ENCODE results near the gene SF3A2. TPM values are rescaled to one million over a fixed set of nuclear protein-coding genes. Genes with fewer than 3 reads are reported as not detected.
"Not testable (repeated sequence)": the region's sequence is repeated elsewhere in the genome, so short reads cannot be mapped to it uniquely, and the experiment has no call there.

SF3A2 gene
- total and polyA plus RNA-seq, 9 donors = 23.8 to 89.9 (median 73.6) TPM

DNA sequence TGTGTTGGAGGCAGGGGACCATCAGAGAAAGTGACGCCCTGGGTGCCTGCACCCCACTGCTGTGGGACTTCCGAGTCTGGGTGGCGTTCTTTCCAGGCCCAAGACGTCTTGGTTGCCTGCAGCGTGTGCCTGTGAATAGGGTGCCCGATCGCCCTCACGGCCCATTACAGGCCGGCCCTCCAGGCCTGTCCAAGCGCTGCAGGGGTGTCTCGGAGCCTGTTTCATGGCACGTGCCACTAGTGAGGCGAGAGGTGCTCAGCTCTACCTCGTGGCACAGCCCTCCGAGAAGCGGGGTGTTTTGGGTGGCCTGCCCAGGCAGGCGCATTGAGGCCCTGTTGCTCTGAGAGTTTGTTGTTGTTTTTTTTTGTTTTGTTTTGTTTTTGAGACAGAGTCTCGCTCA is 42.8 kb upstream of the SF3A2 start:
- Histone ChIP-seq H3K4me3 (ENCODE audit: low read length) (no peak overlapping the region), H3K36me3 (ENCODE audit: control insufficient read depth, insufficient read depth, low read length) (peaks cover 93% of the 10 kb centered on the region), H3K9me3 (replicated peaks; ENCODE audit: control insufficient read depth, low read depth, low read length) (no peaks in the 10 kb centered on the region), H3K27ac (ENCODE audit: low read length) (no peak overlapping the region), H3K27me3 (ENCODE audit: control insufficient read depth, insufficient read depth, low read length) (no peaks in the 10 kb centered on the region), H3K4me1 (ENCODE audit: control insufficient read depth, insufficient read depth, low read length) (peaks cover 22% of the 10 kb centered on the region)
- DNase-seq = no peak
- WGBS (ENCODE audit: insufficient coverage) = 95% methylated on average over 17 of the region's 18 CpGs

DNA sequence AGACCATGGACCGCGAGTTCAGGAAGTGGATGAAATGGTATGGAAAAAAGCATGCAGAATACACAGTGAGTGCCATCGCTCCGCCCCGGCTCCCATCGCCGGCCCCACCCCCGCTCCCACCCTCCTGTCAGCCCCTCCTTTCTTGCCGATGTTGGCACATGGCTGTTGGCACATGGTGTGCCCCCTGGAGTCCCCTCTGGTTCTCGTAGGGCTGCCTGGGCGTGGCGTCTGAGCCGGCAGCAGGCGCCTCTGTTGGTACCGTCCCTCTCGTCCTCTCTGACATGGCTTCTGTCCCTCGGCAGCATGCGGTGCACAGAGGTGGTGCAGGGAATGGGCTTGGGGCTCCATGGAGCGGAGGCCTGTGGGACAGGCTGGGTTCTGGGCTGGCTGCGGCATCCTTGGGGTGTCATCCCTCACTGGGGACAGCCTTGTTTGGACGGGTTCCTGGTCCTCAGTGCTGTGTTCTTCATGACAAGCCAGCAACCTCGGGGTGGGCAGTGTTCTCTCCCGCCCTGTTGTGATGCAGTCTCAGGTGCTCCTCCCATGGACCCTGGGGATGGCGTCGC is 42.0 kb upstream of the SF3A2 start:
- no peak for DNase-seq
- WGBS (ENCODE audit: insufficient coverage) = 89% methylated on average over 23 of the region's 25 CpGs
- H3K27ac ChIP-seq (ENCODE audit: low read length) = no peak overlapping the region
- H3K27me3 ChIP-seq (ENCODE audit: control insufficient read depth, insufficient read depth, low read length) = no peaks in the 10 kb centered on the region
- H3K9me3 ChIP-seq (replicated peaks; ENCODE audit: control insufficient read depth, low read depth, low read length) = no peaks in the 10 kb centered on the region
- no peak overlapping the region for H3K4me3 ChIP-seq (ENCODE audit: low read length)
- peaks cover 21% of the 10 kb centered on the region for H3K4me1 ChIP-seq (ENCODE audit: control insufficient read depth, insufficient read depth, low read length)
- peaks cover 88% of the 10 kb centered on the region for H3K36me3 ChIP-seq (ENCODE audit: control insufficient read depth, insufficient read depth, low read length)

DNA sequence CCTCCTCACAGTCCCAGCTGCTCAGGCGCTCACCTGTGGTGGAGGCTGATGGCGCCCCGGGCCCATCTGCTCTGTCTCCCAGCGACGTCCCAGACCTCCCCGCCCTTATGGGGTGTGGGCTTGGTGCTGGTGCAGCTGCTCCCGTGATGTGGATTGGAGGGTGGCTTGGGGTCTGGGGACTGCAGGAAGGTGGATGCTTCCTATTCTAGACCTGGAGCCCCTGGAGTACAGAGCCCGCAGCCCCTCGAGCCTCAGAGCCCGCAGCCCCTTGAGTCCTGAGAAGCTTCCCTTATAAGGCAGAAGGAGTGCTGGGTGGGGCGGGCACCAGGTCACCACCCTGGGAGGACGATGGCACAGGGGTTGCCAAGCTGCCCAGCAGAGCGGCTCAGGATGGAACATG is 41.3 kb upstream of the SF3A2 start:
- no peak overlapping the region for H3K4me3 ChIP-seq (ENCODE audit: low read length)
- peaks cover 21% of the 10 kb centered on the region for H3K4me1 ChIP-seq (ENCODE audit: control insufficient read depth, insufficient read depth, low read length)
- no peak overlapping the region for H3K27ac ChIP-seq (ENCODE audit: low read length)
- peaks cover 88% of the 10 kb centered on the region for H3K36me3 ChIP-seq (ENCODE audit: control insufficient read depth, insufficient read depth, low read length)
- 95% methylated on average over 8 of the region's 13 CpGs for WGBS (ENCODE audit: insufficient coverage)
- no peaks in the 10 kb centered on the region for H3K9me3 ChIP-seq (replicated peaks; ENCODE audit: control insufficient read depth, low read depth, low read length)
- no peaks in the 10 kb centered on the region for H3K27me3 ChIP-seq (ENCODE audit: control insufficient read depth, insufficient read depth, low read length)
- DNase-seq = no peak

DNA sequence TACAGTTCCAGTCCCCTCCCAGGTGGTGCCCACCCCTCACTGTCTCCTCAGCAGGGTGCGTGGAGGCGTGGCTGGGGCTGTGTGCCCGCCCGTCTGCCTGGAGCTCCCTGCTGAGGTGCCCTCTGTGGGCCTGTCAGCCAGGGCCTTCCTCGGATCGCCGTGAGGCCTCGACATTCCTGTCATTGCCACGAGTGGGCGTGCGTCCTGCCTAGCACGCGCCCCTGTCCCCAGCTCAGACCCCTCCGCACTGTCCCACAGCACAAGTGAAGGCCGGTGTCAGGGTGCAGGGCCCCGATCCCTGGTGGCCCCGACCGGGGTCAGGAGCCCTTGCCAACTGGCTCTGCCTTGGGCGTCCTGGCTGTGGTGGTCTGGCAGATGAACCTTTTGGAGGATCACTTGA is 40.7 kb upstream of the SF3A2 start:
- Histone ChIP-seq H3K36me3 (ENCODE audit: control insufficient read depth, insufficient read depth, low read length) (peaks cover 83% of the 10 kb centered on the region), H3K9me3 (replicated peaks; ENCODE audit: control insufficient read depth, low read depth, low read length) (no peaks in the 10 kb centered on the region), H3K4me3 (ENCODE audit: low read length) (no peak overlapping the region), H3K27me3 (ENCODE audit: control insufficient read depth, insufficient read depth, low read length) (no peaks in the 10 kb centered on the region), H3K4me1 (ENCODE audit: control insufficient read depth, insufficient read depth, low read length) (peaks cover 19% of the 10 kb centered on the region), H3K27ac (ENCODE audit: low read length) (no peak overlapping the region)
- 93% methylated on average over 17 of the region's 19 CpGs for whole genome bisulfite sequencing (ENCODE audit: insufficient coverage)
- DNase-seq = no peak

DNA sequence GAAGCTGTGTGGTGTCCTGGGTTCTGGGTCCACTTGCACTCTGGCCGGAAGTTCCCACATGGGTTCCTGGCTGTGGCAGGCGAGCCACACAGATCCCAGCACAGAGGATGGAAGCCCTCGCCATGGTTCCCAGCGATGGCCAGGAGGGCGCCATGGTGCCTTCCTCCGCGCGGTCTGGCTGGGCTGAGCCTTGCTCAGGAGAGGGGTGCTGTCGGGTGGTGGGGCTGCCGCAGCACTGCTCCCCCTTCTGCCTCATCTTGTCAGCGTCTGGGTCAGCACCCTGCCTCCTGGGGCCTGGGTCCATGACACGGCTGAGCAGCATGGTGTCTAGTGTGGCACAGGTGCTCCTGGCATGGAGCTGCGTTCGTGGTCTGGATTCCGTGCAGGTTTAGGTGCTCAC is 39.4 kb upstream of the SF3A2 start:
- peaks cover 81% of the 10 kb centered on the region for H3K36me3 ChIP-seq (ENCODE audit: control insufficient read depth, insufficient read depth, low read length)

DNA sequence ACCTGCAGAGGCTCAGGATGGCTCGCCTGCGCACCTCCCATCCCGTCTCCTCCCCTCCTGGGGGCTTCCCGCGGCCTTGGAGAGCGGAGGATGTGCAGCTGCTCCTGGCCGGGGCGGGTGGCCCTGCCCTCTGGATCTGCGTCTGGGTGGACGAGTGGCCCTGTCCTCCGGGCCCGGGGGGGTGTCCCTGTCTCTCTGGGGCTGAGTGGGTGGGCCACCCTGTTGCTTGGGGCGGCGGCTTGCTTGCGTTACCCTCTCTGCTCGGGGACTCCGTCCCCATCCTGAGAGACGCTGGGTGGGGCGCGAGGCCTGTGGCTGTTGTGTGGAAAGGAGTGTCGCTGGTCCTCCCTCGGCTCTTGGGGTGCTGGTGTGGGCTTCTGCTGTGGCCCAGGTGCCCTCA is 38.3 kb upstream of the SF3A2 start:
- Histone ChIP-seq H3K4me3 (ENCODE audit: low read length) (no peak overlapping the region), H3K4me1 (ENCODE audit: control insufficient read depth, insufficient read depth, low read length) (peaks cover 19% of the 10 kb centered on the region), H3K27ac (ENCODE audit: low read length) (no peak overlapping the region), H3K36me3 (ENCODE audit: control insufficient read depth, insufficient read depth, low read length) (peaks cover 79% of the 10 kb centered on the region), H3K27me3 (ENCODE audit: control insufficient read depth, insufficient read depth, low read length) (no peaks in the 10 kb centered on the region), H3K9me3 (replicated peaks; ENCODE audit: control insufficient read depth, low read depth, low read length) (no peaks in the 10 kb centered on the region)
- DNase-seq = no peak
- WGBS (ENCODE audit: insufficient coverage) = 80% methylated on average over 10 of the region's 22 CpGs

More for the DNA sequence above, 39.4 kb upstream of the SF3A2 start:
- Histone ChIP-seq H3K27ac (ENCODE audit: low read length) (no peak overlapping the region), H3K27me3 (ENCODE audit: control insufficient read depth, insufficient read depth, low read length) (no peaks in the 10 kb centered on the region), H3K4me3 (ENCODE audit: low read length) (no peak overlapping the region), H3K4me1 (ENCODE audit: control insufficient read depth, insufficient read depth, low read length) (peaks cover 19% of the 10 kb centered on the region), H3K9me3 (replicated peaks; ENCODE audit: control insufficient read depth, low read depth, low read length) (no peaks in the 10 kb centered on the region)
- WGBS (ENCODE audit: insufficient coverage) = 87% methylated on average over 14 of the region's 15 CpGs
- no peak for DNase-seq

DNA sequence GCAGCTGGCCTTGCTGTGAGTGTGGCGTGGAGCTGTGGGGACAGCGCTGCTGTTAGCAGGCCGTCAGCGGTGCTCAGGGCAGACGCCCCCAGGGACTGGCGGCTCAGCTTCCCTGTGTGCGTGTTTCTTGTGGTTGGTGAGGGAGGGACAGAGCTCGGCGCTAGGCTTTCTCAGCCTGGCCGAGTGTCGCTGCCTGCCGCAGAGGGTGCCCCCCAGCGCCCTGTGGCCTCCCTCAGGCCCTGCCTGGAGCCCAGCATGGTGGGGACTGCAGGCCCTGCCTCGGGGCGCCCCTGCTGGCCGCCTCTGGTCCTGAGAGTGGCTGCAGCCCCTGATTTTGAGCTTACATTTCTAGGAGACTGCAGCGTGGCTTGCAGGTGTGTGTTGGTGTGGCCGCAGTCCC is 37.4 kb upstream of the SF3A2 start:
- H3K27me3 ChIP-seq (ENCODE audit: control insufficient read depth, insufficient read depth, low read length) = no peaks in the 10 kb centered on the region
- H3K36me3 ChIP-seq (ENCODE audit: control insufficient read depth, insufficient read depth, low read length) = peaks cover 78% of the 10 kb centered on the region

DNA sequence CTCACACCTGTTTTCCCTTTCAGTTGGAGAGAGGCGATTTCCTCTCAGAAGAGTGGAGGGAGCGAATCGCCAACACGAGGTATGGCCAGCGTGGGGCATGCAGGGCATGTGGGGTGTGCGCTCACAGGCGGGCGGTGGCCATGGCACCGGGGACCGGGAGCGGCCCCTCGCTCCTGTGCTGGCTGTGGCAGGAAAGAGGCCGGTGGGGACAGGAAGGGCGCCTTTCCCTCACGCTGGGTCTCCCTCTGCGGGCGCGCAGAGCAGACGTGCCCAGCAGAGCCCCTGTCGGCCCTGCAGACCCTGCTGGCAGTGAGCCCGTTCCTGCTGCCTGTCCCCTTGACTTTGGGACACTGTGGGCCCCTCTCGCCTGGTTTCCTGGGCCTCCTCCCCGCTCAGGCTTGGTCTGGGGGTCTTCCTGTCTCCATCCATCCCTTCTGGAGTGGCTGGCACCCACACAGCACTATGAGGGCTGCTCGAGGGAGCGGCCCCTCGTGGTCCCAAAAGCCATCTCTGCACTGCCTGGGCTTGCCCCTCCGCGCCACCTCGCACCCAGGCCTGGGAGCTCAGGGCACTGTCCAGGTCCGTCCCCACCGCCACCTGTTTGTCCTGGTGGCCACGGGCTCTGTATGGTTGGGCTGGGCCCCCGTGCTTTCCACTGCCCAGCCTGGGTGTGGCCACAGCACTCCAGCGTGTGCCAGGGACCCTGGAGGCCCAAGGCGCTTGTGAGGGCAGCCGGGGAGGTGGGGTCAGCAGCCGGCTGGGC is 36.6 kb upstream of the SF3A2 start:
- peaks cover 75% of the 10 kb centered on the region for H3K36me3 ChIP-seq (ENCODE audit: control insufficient read depth, insufficient read depth, low read length)
- H3K9me3 ChIP-seq (replicated peaks; ENCODE audit: control insufficient read depth, low read depth, low read length) = no peaks in the 10 kb centered on the region
- peaks cover 19% of the 10 kb centered on the region for H3K4me1 ChIP-seq (ENCODE audit: control insufficient read depth, insufficient read depth, low read length)
- no peaks in the 10 kb centered on the region for H3K27me3 ChIP-seq (ENCODE audit: control insufficient read depth, insufficient read depth, low read length)
- no peak overlapping the region for H3K4me3 ChIP-seq (ENCODE audit: low read length)
- DNase-seq = no peak
- WGBS (ENCODE audit: insufficient coverage) = 87% methylated on average over 33 of the region's 37 CpGs
- no peak overlapping the region for H3K27ac ChIP-seq (ENCODE audit: low read length)

More for the DNA sequence above, 37.4 kb upstream of the SF3A2 start:
- H3K4me3 ChIP-seq (ENCODE audit: low read length) = no peak overlapping the region
- H3K27ac ChIP-seq (ENCODE audit: low read length) = no peak overlapping the region
- peaks cover 19% of the 10 kb centered on the region for H3K4me1 ChIP-seq (ENCODE audit: control insufficient read depth, insufficient read depth, low read length)
- H3K9me3 ChIP-seq (replicated peaks; ENCODE audit: control insufficient read depth, low read depth, low read length) = no peaks in the 10 kb centered on the region
- DNase-seq = no peak
- 58% methylated on average over 13 of the region's 18 CpGs for WGBS (ENCODE audit: insufficient coverage)

DNA sequence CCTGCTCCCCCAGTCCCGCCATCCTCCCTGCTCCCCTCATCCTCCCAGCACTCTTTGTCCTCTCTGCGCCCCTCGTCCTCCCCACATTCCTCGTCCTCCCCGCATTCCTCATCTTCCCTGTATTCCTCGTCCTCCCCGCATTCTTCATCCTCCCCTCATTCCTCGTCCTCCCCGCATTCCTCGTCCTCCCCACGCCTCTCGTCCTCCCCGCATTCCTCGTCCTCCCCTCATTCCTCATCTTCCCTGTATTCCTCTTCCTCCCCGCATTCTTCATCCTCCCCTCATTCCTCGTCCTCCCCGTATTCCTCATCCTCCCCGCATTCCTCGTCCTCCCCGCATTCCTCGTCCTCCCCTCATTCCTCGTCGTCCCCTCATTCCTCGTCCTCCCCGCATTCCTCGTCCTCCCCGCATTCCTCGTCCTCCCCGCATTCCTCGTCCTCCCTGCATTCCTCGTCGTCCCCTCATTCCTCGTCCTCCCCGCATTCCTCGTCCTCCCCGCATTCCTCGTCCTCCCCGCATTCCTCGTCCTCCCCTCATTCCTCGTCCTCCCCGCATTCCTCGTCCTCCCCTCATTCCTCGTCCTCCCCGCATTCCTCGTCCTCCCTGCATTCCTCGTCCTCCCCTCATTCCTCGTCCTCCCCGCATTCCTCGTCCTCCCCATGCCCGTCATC is 35.9 kb upstream of the SF3A2 start:
- peaks cover 19% of the 10 kb centered on the region for H3K4me1 ChIP-seq (ENCODE audit: control insufficient read depth, insufficient read depth, low read length)
- H3K36me3 ChIP-seq (ENCODE audit: control insufficient read depth, insufficient read depth, low read length) = peaks cover 68% of the 10 kb centered on the region
- not testable (repeated sequence) for H3K27ac ChIP-seq (ENCODE audit: low read length); H3K4me3 ChIP-seq (ENCODE audit: low read length); H3K27me3 ChIP-seq (ENCODE audit: control insufficient read depth, insufficient read depth, low read length); H3K9me3 ChIP-seq (replicated peaks; ENCODE audit: control insufficient read depth, low read depth, low read length); DNase-seq
- WGBS (ENCODE audit: insufficient coverage) = 94% methylated on average over 42 of the region's 50 CpGs

DNA sequence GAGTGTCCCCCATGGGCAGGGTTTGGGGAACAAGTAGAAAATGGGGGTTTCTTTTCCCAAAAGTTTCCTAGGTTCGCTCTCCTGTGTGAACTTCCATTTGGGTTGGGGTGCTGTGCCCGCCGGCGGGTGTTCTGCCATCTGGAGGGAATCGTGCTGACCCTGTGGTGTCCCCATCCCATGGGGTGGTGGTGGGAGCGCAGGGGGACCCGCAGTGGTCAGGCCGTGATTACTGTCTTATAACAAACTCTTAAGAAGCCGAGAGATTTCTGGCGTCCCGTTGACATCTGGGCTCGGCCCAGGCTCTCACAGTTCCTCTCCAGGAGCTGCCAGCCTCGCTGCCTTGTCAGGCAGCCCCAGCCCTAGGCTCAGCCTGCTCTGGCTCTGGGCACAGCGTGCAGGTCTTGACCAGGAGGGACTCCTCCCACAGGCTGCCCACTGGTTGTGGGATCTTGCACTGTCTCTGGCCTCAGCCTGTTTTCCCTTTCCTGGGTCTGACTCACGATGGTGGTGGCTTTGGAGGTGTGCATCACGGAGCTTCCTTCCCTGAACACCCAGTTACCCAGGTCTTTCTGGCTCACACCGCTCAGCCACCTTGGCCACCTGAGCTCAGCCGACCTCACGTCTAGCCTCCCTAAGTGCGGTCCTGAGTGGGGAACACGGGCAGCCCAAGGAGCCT is 35.0 kb upstream of the SF3A2 start:
- WGBS (ENCODE audit: insufficient coverage) = 74% methylated on average over 11 of the region's 21 CpGs
- no peak overlapping the region for H3K27ac ChIP-seq (ENCODE audit: low read length)
- peaks cover 65% of the 10 kb centered on the region for H3K36me3 ChIP-seq (ENCODE audit: control insufficient read depth, insufficient read depth, low read length)

More for the DNA sequence above, 35.0 kb upstream of the SF3A2 start:
- peaks cover 19% of the 10 kb centered on the region for H3K4me1 ChIP-seq (ENCODE audit: control insufficient read depth, insufficient read depth, low read length)
- H3K27me3 ChIP-seq (ENCODE audit: control insufficient read depth, insufficient read depth, low read length) = no peaks in the 10 kb centered on the region
- H3K4me3 ChIP-seq (ENCODE audit: low read length) = no peak overlapping the region
- H3K9me3 ChIP-seq (replicated peaks; ENCODE audit: control insufficient read depth, low read depth, low read length) = no peaks in the 10 kb centered on the region
- DNase-seq = no peak
